ENCODE measurements around the gene CHST2.

DNA sequence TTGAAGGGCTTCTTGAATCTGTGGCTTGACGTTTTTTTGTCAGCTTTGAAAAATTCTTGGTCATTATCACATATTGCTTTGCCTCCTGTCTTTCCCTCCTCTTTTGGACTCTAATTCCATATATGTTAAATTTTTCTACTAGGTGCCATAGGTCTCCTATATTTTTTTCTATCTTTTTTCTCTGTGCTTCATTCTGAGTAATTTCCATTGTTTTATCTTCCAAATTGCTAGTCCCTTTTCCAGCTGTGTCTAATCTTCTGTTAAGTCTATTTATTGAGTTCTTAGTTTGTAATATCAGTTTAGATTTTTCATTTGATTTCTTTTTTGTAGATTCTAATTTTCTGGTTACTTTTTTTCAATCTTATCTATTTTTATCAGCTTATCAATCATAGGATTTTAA, 53.7 kb downstream of the CHST2 start:
- TF ChIP-seq, protein P1, sequence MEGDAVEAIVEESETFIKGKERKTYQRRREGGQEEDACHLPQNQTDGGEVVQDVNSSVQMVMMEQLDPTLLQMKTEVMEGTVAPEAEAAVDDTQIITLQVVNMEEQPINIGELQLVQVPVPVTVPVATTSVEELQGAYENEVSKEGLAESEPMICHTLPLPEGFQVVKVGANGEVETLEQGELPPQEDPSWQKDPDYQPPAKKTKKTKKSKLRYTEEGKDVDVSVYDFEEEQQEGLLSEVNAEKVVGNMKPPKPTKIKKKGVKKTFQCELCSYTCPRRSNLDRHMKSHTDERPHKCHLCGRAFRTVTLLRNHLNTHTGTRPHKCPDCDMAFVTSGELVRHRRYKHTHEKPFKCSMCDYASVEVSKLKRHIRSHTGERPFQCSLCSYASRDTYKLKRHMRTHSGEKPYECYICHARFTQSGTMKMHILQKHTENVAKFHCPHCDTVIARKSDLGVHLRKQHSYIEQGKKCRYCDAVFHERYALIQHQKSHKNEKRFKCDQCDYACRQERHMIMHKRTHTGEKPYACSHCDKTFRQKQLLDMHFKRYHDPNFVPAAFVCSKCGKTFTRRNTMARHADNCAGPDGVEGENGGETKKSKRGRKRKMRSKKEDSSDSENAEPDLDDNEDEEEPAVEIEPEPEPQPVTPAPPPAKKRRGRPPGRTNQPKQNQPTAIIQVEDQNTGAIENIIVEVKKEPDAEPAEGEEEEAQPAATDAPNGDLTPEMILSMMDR (IDR thresholded peaks at IDR 0.05 in 2 of 3, conservative IDR thresholded peaks at IDR 0.05 in 1 of 3; ENCODE audit: borderline replicate concordance in 1 of 3, insufficient read depth in 1 of 3, low read depth in 2 of 3, low read length in 2 of 3), result no peak
- no peak for TF ChIP-seq EZH2phosphoT487 (IDR thresholded peaks at IDR 0.05; ENCODE audit: borderline replicate concordance)
- no peak for TF ChIP-seq SP1 (IDR thresholded peaks at IDR 0.05; ENCODE audit: low read depth)
- TF ChIP-seq POLR2A (IDR thresholded peaks at IDR 0.05; ENCODE audit: borderline replicate concordance, extremely low read depth, insufficient read depth, insufficient read length), result no peak
- no peak for TF ChIP-seq POLR2AphosphoS5 (IDR thresholded peaks at IDR 0.05; ENCODE audit: low read depth, low read length)
- no peak for TF ChIP-seq SIN3A (IDR thresholded peaks at IDR 0.05; ENCODE audit: low read depth)
- no peak for TF ChIP-seq EZH2 (IDR thresholded peaks at IDR 0.05)
